Neuronal stem cell (in vitro differentiated cells): ENCODE results near the gene LRRC53.

Experiments used
- DNase-seq: peaks from one replicate; pipeline ENCODE4 v3.0.0-alpha.2; 2013; ENCODE audit warnings: low spot score
- H2AFZ ChIP-seq: one replicate; pipeline ENCODE4 v1.6.1; 2013; ENCODE audit warnings: mild to moderate bottlenecking, low read length, inconsistent platforms
- H2AK5ac ChIP-seq: 2 replicates; pipeline ENCODE4 v1.6.1; 2013; ENCODE audit warnings: low read depth, mild to moderate bottlenecking, inconsistent platforms, low read length, moderate library complexity, mixed read lengths
- H2BK120ac ChIP-seq: 2 replicates; pipeline ENCODE4 v1.6.1; 2013; ENCODE audit warnings: low read depth, mild to moderate bottlenecking, inconsistent platforms, low read length, moderate library complexity, mixed read lengths
- H2BK12ac ChIP-seq: one replicate; pipeline ENCODE4 v1.6.1; 2013; ENCODE audit warnings: low read length, inconsistent platforms
- H2BK15ac ChIP-seq: 2 replicates; pipeline ENCODE4 v1.6.1; 2013; ENCODE audit warnings: mild to moderate bottlenecking, low read length, inconsistent platforms, mixed read lengths
- H2BK5ac ChIP-seq: one replicate; pipeline ENCODE4 v1.6.1; 2013; ENCODE audit warnings: inconsistent platforms, mild to moderate bottlenecking, low read length, moderate library complexity
- H3K14ac ChIP-seq: one replicate; pipeline ENCODE4 v1.6.1; 2013; ENCODE audit warnings: low read length, inconsistent platforms
- H3K18ac ChIP-seq: 2 replicates; pipeline ENCODE4 v1.6.1; 2013; ENCODE audit warnings: low read length, inconsistent platforms
- H3K23ac ChIP-seq: 2 replicates; pipeline ENCODE4 v1.6.1; 2013; ENCODE audit warnings: low read depth, mild to moderate bottlenecking, mixed read lengths, low read length, inconsistent platforms; ENCODE audit not compliant: poor library complexity
- H3K27ac ChIP-seq: replicated peaks from 3 replicates; pipeline ENCODE4 v1.5.1; 2013; ENCODE audit warnings: low read length, inconsistent platforms
- H3K27me3 ChIP-seq, 3 experiments: 2 replicates each; pipeline ENCODE4 v1.6.1; 2013; ENCODE audit warnings: low read length in 3 of 3, mild to moderate bottlenecking in 2 of 3, inconsistent platforms in 1 of 3, low read depth in 1 of 3, mixed read lengths in 1 of 3, moderate library complexity in 1 of 3; ENCODE audit not compliant: control insufficient read depth in 3 of 3, insufficient read depth in 3 of 3
- H3K36me3 ChIP-seq, 2 donors: replicated peaks in 1 of 2; 2 replicates each; pipeline ENCODE4 v1.6.1; 2013; ENCODE audit warnings: low read length in 2 of 2; ENCODE audit not compliant: control insufficient read depth in 2 of 2, insufficient read depth in 2 of 2
- H3K4ac ChIP-seq: 2 replicates; pipeline ENCODE4 v1.6.1; 2013; ENCODE audit warnings: inconsistent platforms, mild to moderate bottlenecking, low read length, moderate library complexity
- H3K4me1 ChIP-seq, 2 donors: 1 replicate in 1 of 2; 2 replicates in 1 of 2; pipeline ENCODE4 v1.6.1; 2013; ENCODE audit warnings: low read length in 2 of 2, low read depth in 1 of 2; ENCODE audit not compliant: control insufficient read depth in 2 of 2, insufficient read depth in 1 of 2
- H3K4me2 ChIP-seq: one replicate; pipeline ENCODE4 v1.6.1; 2013; ENCODE audit warnings: mild to moderate bottlenecking, low read length, inconsistent platforms; ENCODE audit not compliant: insufficient read depth, poor library complexity, severe bottlenecking
- H3K4me3 ChIP-seq, 2 donors: 2 replicates each; pipeline ENCODE4 v1.5.1; 2013; ENCODE audit warnings: low read length in 2 of 2, mild to moderate bottlenecking in 2 of 2, inconsistent platforms in 1 of 2, moderate library complexity in 1 of 2
- H3K79me1 ChIP-seq: one replicate; pipeline ENCODE4 v1.6.1; 2013; ENCODE audit warnings: low read depth, mild to moderate bottlenecking, inconsistent platforms, low read length, moderate library complexity
- H3K9ac ChIP-seq: one replicate; pipeline ENCODE4 v1.6.1; 2013; ENCODE audit warnings: mild to moderate bottlenecking, low read depth, low read length, inconsistent platforms; ENCODE audit not compliant: poor library complexity
- H3K9me3 ChIP-seq, 2 donors: replicated peaks in 1 of 2; 2 replicates each; pipeline versions ENCODE3 to v1.6.1; 2013; ENCODE audit warnings: low read length in 2 of 2, mild to moderate bottlenecking in 2 of 2, inconsistent platforms in 1 of 2, low read depth in 1 of 2, mixed read lengths in 1 of 2, moderate library complexity in 1 of 2; ENCODE audit not compliant: control insufficient read depth in 2 of 2, insufficient read depth in 1 of 2
- H4K8ac ChIP-seq: one replicate; pipeline ENCODE4 v1.6.1; 2013; ENCODE audit warnings: low read depth, mild to moderate bottlenecking, inconsistent platforms, low read length, moderate library complexity
- H4K91ac ChIP-seq: one replicate; pipeline ENCODE4 v1.6.1; 2013; ENCODE audit warnings: low read length, low read depth, mild to moderate bottlenecking, inconsistent platforms; ENCODE audit not compliant: poor library complexity
- WGBS, 2 donors: extraction: QIAGEN DNeasy Blood & Tissue Kit; methylation state at CpG; one replicate each; pipeline ENCODE4 v1.1.7; 2013; ENCODE audit warnings: missing lambda C conversion rate in 2 of 2, mixed read lengths in 1 of 2; ENCODE audit not compliant: insufficient read length in 2 of 2, insufficient replicate concordance in 1 of 2; ENCODE audit errors: extremely low coverage in 2 of 2; 5-methylcytosine and 5-hydroxymethylcytosine counted together

LRRC53 gene

DNA sequence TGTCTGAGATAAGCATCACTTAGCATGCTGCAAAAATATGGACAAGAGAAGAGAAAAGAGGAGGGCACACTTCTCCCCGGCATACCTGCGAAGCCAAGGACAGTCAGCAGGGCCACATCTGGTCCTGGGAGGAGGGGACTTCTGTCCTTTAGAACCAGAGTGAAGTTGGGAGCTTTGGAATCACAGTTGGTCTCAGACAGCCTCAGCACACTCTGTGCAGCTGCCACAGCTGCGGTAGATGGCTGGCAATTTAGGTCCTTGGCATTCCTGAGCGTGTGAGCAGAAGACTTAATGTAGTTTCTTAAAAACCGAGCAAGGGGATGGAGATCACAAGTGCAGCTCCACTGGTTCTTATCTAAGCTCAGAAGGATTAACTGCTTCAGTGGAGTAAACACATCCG lies 32.3 kb downstream of the LRRC53 start:
- peak overlapping the region; percentile 31 for H2AFZ ChIP-seq
- H3K27me3 ChIP-seq, result no peaks in the 10 kb centered on the region
- no peak overlapping the region for H4K91ac ChIP-seq
- H3K4me2 ChIP-seq, result no peak overlapping the region
- no peaks in the 10 kb centered on the region for H3K79me1 ChIP-seq
- H3K9ac ChIP-seq, result no peak overlapping the region
- no peak overlapping the region for H2AK5ac ChIP-seq
- H2BK120ac ChIP-seq, result no peak overlapping the region
- no peaks in the 10 kb centered on the region for H3K36me3 ChIP-seq
- H3K4ac ChIP-seq, result no peak overlapping the region
- peak overlapping the region; percentile 66 for H2BK15ac ChIP-seq
- H3K23ac ChIP-seq, result no peak overlapping the region
- H3K9me3 ChIP-seq, result no peaks in the 10 kb centered on the region
- no peak overlapping the region for H3K18ac ChIP-seq
- H3K4me3 ChIP-seq, result no peak overlapping the region
- no peak overlapping the region for H4K8ac ChIP-seq
- H2BK5ac ChIP-seq, result no peak overlapping the region
- H3K4me1 ChIP-seq, result no peaks in the 10 kb centered on the region
- H2BK12ac ChIP-seq, result no peak overlapping the region
- no peak overlapping the region for H3K14ac ChIP-seq
- DNase-seq, result no peak
- no CpG with 5 or more reads among the region's 6 CpGs for WGBS, 2 donors
- no peak overlapping the region for H3K27ac ChIP-seq

- H2BK120ac ChIP-seq, result no peak overlapping the region
- H2AFZ ChIP-seq, result no peak overlapping the region
- no peaks in the 10 kb centered on the region for H3K27me3 ChIP-seq
- no peak overlapping the region for H3K18ac ChIP-seq
- H3K36me3 ChIP-seq, result no peaks in the 10 kb centered on the region
- H2BK5ac ChIP-seq, result no peak overlapping the region
- no peak overlapping the region for H3K4ac ChIP-seq
- no peak overlapping the region for H3K14ac ChIP-seq
- no peak overlapping the region for H3K4me2 ChIP-seq
- H4K8ac ChIP-seq, result no peak overlapping the region
- no CpG with 5 or more reads among the region's 2 CpGs for WGBS, 2 donors
- no peak overlapping the region for H2AK5ac ChIP-seq
- H3K27ac ChIP-seq, result no peak overlapping the region
- no peak overlapping the region for H3K23ac ChIP-seq
- H4K91ac ChIP-seq, result no peak overlapping the region
- H3K79me1 ChIP-seq, result no peaks in the 10 kb centered on the region
- H3K9me3 ChIP-seq, result no peaks in the 10 kb centered on the region
- H2BK12ac ChIP-seq, result no peak overlapping the region
- no peak overlapping the region for H3K9ac ChIP-seq
- H3K4me1 ChIP-seq, result no peaks in the 10 kb centered on the region
- no peak overlapping the region for H2BK15ac ChIP-seq
- no peak overlapping the region for H3K4me3 ChIP-seq
- DNase-seq, result no peak
Measured at GRCh38 chr1:74478979-74479378, 33.4 kb downstream of the LRRC53 start.

GRCh38 chr1:74474585-74474984 lies 37.8 kb downstream of the LRRC53 start:
- peaks cover 0 to 6% of the 10 kb centered on the region in 2 donors for H3K4me1 ChIP-seq
- H3K18ac ChIP-seq, result no peak overlapping the region
- no peak overlapping the region for H4K8ac ChIP-seq
- H3K4me3 ChIP-seq, result no peak overlapping the region
- no peak overlapping the region for H2AFZ ChIP-seq
- H3K36me3 ChIP-seq, result no peaks in the 10 kb centered on the region
- H2BK120ac ChIP-seq, result no peak overlapping the region
- H2AK5ac ChIP-seq, result no peak overlapping the region
- no peak overlapping the region for H4K91ac ChIP-seq
- no peak overlapping the region for H2BK15ac ChIP-seq
- H3K27me3 ChIP-seq, result no peaks in the 10 kb centered on the region
- no CpG with 5 or more reads among the region's 6 CpGs for WGBS, 2 donors
- H3K14ac ChIP-seq, result no peak overlapping the region
- H2BK12ac ChIP-seq, result no peak overlapping the region
- no peak overlapping the region for H3K27ac ChIP-seq
- H3K4me2 ChIP-seq, result no peak overlapping the region
- no peak overlapping the region for H3K4ac ChIP-seq
- no peaks in the 10 kb centered on the region for H3K79me1 ChIP-seq
- H3K9ac ChIP-seq, result no peak overlapping the region
- H3K9me3 ChIP-seq, result no peaks in the 10 kb centered on the region
- H3K23ac ChIP-seq, result no peak overlapping the region
- DNase-seq, result no peak
- H2BK5ac ChIP-seq, result no peak overlapping the region

GRCh38 chr1:74471470-74471869 lies 40.9 kb downstream of the LRRC53 start:
- no peaks in the 10 kb centered on the region for H3K27me3 ChIP-seq
- H3K4me1 ChIP-seq, result peaks cover 2 to 13% of the 10 kb centered on the region in 2 donors
- H2BK120ac ChIP-seq, result no peak overlapping the region
- no peak overlapping the region for H3K4ac ChIP-seq
- WGBS, 2 donors, result no CpG with 5 or more reads among the region's 3 CpGs
- H4K91ac ChIP-seq, result no peak overlapping the region
- peak overlapping the region; percentile 54 for H2AFZ ChIP-seq
- no peaks in the 10 kb centered on the region for H3K36me3 ChIP-seq
- H2BK5ac ChIP-seq, result no peak overlapping the region
- H3K4me2 ChIP-seq, result no peak overlapping the region
- H2BK15ac ChIP-seq, result no peak overlapping the region
- H3K9ac ChIP-seq, result no peak overlapping the region
- H3K9me3 ChIP-seq, result no peaks in the 10 kb centered on the region
- no peak overlapping the region for H3K18ac ChIP-seq
- H2AK5ac ChIP-seq, result no peak overlapping the region
- H2BK12ac ChIP-seq, result no peak overlapping the region
- H3K27ac ChIP-seq, result no peak overlapping the region
- DNase-seq, result no peak
- H3K4me3 ChIP-seq, result no peak overlapping the region
- H3K14ac ChIP-seq, result no peak overlapping the region
- no peak overlapping the region for H3K23ac ChIP-seq
- no peaks in the 10 kb centered on the region for H3K79me1 ChIP-seq
- no peak overlapping the region for H4K8ac ChIP-seq
